B cell (primary cell): Measurements from ENCODE around the gene CSAG2. TPM values are rescaled to one million over a fixed set of nuclear protein-coding genes. Genes with fewer than 3 reads are reported as not detected.

ENCODE experiments used
- ATAC-seq: fragments of 200-7000 bp; cut with Tn5 transposase; one replicate; pipeline ENCODE4 v1.10.0; 2021; ENCODE audit warnings: low read depth, mild to moderate bottlenecking, moderate number of reproducible peaks, moderate library complexity
- CTCF ChIA-PET: fragments of 350-600 bp; sonication (Branson Sonifier 250); formaldehyde crosslinking; loops from one replicate; lab custom pipeline; 2021; ENCODE audit warnings: antibody characterized with exemption, inconsistent platforms; lab: Charles Lee
- POLR2A ChIA-PET: fragments of 350-600 bp; sonication (Branson Sonifier 250); formaldehyde crosslinking; loops from one replicate; lab custom pipeline; 2021; ENCODE audit warnings: antibody characterized with exemption; lab: Charles Lee
- DNase-seq: peaks from one replicate; pipeline ENCODE4 v3.0.0; 2013
- H2AFZ ChIP-seq: 2 replicates; pipeline ENCODE4 v1.6.1; 2012; ENCODE audit warnings: mild to moderate bottlenecking, low read depth, low read length; ENCODE audit not compliant: insufficient read depth, poor library complexity, severe bottlenecking
- H3K27ac ChIP-seq, 2 donors: 1 replicate in 1 of 2; 2 replicates in 1 of 2; pipeline ENCODE4 v1.5.1; 2012 to 2013; ENCODE audit warnings: low read length in 2 of 2, mild to moderate bottlenecking in 2 of 2, moderate library complexity in 1 of 2
- H3K27me3 ChIP-seq, 4 experiments: fragments of 200-600 bp in 1 of 4; sonication (generic) in 1 of 4; replicated peaks in 1 of 4; 1 replicate in 2 of 4; 2 replicates in 2 of 4; pipeline versions ENCODE4 v1.6.1 to v1.7.0; 2013 to 2016; ENCODE audit warnings: low read length in 3 of 4, mild to moderate bottlenecking in 2 of 4, mixed read lengths in 1 of 4, moderate library complexity in 1 of 4; ENCODE audit not compliant: insufficient read depth in 4 of 4, control insufficient read depth in 3 of 4; ENCODE audit errors: control extremely low read depth in 1 of 4
- H3K36me3 ChIP-seq, 2 experiments: replicated peaks in 1 of 2; 1 replicate in 1 of 2; 2 replicates in 1 of 2; pipeline versions ENCODE4 v1.6.1 to v1.7.1; 2013; ENCODE audit warnings: low read length in 1 of 2; ENCODE audit not compliant: insufficient read depth in 2 of 2, control insufficient read depth in 1 of 2; ENCODE audit errors: control extremely low read depth in 1 of 2, extremely low read depth in 1 of 2
- H3K4me1 ChIP-seq, 2 donors: fragments of 200-600 bp in 1 of 2; sonication (generic) in 1 of 2; 1 replicate in 1 of 2; 2 replicates in 1 of 2; pipeline versions ENCODE4 v1.5.1 to v1.6.1; 2013 to 2017; ENCODE audit warnings: low read length in 2 of 2; ENCODE audit not compliant: control insufficient read depth in 2 of 2, insufficient read depth in 2 of 2
- H3K4me2 ChIP-seq: replicated peaks from 2 replicates; pipeline ENCODE3; 2012; ENCODE audit warnings: mild to moderate bottlenecking, low read depth, low read length; ENCODE audit not compliant: poor library complexity, severe bottlenecking
- H3K4me3 ChIP-seq, 5 experiments: fragments of 200-600 bp in 1 of 5; sonication (generic) in 1 of 5; 1 replicate in 3 of 5; 2 replicates in 2 of 5; pipeline versions ENCODE4 v1.5.1 to v1.7.0; 2011 to 2016; ENCODE audit warnings: low read length in 4 of 5, mild to moderate bottlenecking in 4 of 5, low read depth in 2 of 5, control low read depth in 1 of 5, moderate library complexity in 1 of 5; ENCODE audit not compliant: insufficient read depth in 1 of 5; ENCODE audit errors: control extremely low read depth in 1 of 5, extremely low read depth in 1 of 5
- H3K79me2 ChIP-seq: fragments of 200-600 bp; sonication (generic); one replicate; pipeline ENCODE4 v1.6.0; 2016; ENCODE audit warnings: low read length; ENCODE audit not compliant: control insufficient read depth, insufficient read depth
- H3K9ac ChIP-seq: fragments of 200-600 bp; sonication (generic); 2 replicates; pipeline ENCODE4 v1.6.1; 2017; ENCODE audit warnings: mild to moderate bottlenecking, low read length, moderate library complexity
- H3K9me3 ChIP-seq, 3 donors: one replicate each; pipeline versions ENCODE4 v1.6.1 to v1.7.1; 2013; ENCODE audit warnings: low read length in 2 of 3; ENCODE audit not compliant: control insufficient read depth in 2 of 3, insufficient read depth in 1 of 3; ENCODE audit errors: control extremely low read depth in 1 of 3
- H4K20me1 ChIP-seq: 2 replicates; pipeline ENCODE4 v1.6.0; 2012; ENCODE audit warnings: mild to moderate bottlenecking, low read length; ENCODE audit not compliant: insufficient read depth, control insufficient read depth, poor library complexity, severe bottlenecking
- H3K27ac Mint-ChIP-seq: one replicate; pipeline ENCODE4 v1.8.0; 2021; ENCODE audit warnings: mixed read lengths
- H3K27me3 Mint-ChIP-seq: one replicate; pipeline ENCODE4 v1.8.0; 2021; ENCODE audit warnings: mixed read lengths
- H3K4me1 Mint-ChIP-seq: one replicate; pipeline ENCODE4 v1.8.0; 2021; ENCODE audit warnings: mixed read lengths
- H3K4me3 Mint-ChIP-seq: one replicate; pipeline ENCODE4 v1.8.0; 2021; ENCODE audit warnings: mixed read lengths
- H3K9me3 Mint-ChIP-seq: one replicate; pipeline ENCODE4 v1.8.0; 2022; ENCODE audit warnings: mixed read lengths; ENCODE audit not compliant: insufficient read depth
- EZH2 ChIP-seq: IDR thresholded peaks from 2 replicates; pipeline ENCODE4 v1.6.1; 2012; ENCODE audit warnings: borderline replicate concordance, low read depth, mild to moderate bottlenecking, moderate library complexity, low read length; ENCODE audit not compliant: insufficient read depth, poor library complexity, severe bottlenecking
- WGBS: methylation state at CpG from one replicate; pipeline ENCODE4 v1.1.5; 2013; ENCODE audit warnings: missing lambda C conversion rate; ENCODE audit not compliant: insufficient coverage; 5-methylcytosine and 5-hydroxymethylcytosine counted together
- intact Hi-C: fragments of 100-400 bp; cut with micrococcal nuclease; formaldehyde crosslinking; loops from one replicate; pipeline ENCODE4 v1.10.0; 2022
- polyA plus RNA-seq: library from polyadenylated mRNA; depleted of rRNA; stranded (reverse); fragments of >200 nt; gene quantifications from 2 replicates; pipeline ENCODE4 v1.2.3, GENCODE V29; 2012
- total RNA-seq, 2 donors: library from RNA; stranded (reverse); fragments of 120-200 nt in 1 of 2; gene quantifications; 1 replicate in 1 of 2; 2 replicates in 1 of 2; pipeline versions ENCODE4 v1.2.3 to v1.2.4, GENCODE V29; 2013 to 2022
- TF ChIP-seq, protein P1 (sequence below): fragments of 200-600 bp; IDR thresholded peaks from one replicate; pipeline ENCODE4 v1.8.0; 2022; ENCODE audit warnings: antibody characterized with exemption, mild to moderate bottlenecking

The CSAG2 gene
- total and polyA plus RNA-seq, 2 donors (not counting 1 experiment from before 2014, with no cell fraction given), result not detected

DNA sequence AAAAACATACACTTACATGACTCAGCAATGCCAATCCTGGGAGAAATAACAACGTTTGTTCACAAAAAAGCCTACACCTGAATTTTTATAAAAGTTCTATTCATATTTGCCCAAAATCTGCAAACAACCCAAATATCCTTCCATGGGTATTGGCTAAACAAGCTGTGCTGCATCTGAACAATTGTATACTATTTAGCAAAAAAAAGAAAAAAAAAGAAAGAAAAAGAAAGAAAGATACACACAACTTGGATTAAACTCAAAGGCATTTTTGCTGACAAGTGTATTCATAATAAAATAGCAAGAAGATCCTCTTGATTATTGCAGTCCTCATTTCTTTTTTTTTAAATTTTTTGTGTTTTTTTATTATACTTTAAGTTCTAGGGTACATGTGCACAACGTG lies 34.9 kb downstream of the CSAG2 start:
- DNase-seq, result no peak
- H2AFZ ChIP-seq, result no peak overlapping the region
- H3K4me1 ChIP-seq, result no peaks in the 10 kb centered on the region

DNA sequence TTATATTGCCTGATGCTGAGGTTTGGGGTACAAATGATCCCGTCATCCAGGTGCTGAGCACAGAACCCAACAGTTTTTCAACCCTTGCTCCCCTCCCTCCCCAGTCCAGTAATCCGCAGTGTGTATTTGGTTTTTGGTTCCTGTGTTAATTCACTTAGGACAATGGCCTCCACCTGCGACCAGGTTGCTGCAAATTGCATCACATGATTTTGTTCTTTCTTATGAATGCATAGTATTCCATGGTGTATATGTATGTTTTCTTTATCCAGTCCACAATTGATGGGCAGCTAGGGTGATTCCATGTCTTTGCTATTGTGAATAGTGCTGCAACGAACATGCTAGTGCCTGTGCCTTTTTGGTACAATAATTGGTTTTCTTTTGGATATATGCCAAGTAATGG lies 46.0 kb downstream of the CSAG2 start:
- peaks cover 2% of the 10 kb centered on the region for H3K9me3 Mint-ChIP-seq
- peaks cover 4% of the 10 kb centered on the region for H3K4me1 Mint-ChIP-seq
- no peak overlapping the region for H3K27ac ChIP-seq
- ATAC-seq (no peak), DNase-seq (no peak)
- no peaks in the 10 kb centered on the region for H3K9me3 ChIP-seq
- no peaks in the 10 kb centered on the region for H3K27me3 Mint-ChIP-seq
- H4K20me1 ChIP-seq, result no peaks in the 10 kb centered on the region
- H3K4me3 ChIP-seq, result no peak overlapping the region
- no peaks in the 10 kb centered on the region for H3K27me3 ChIP-seq
- H3K27ac Mint-ChIP-seq, result no peak overlapping the region
- no peak overlapping the region for H2AFZ ChIP-seq
- no CpG with 5 or more reads among the region's 4 CpGs for WGBS
- CTCF ChIA-PET, result no interaction called here
- H3K9ac ChIP-seq, result no peak overlapping the region
- H3K4me3 Mint-ChIP-seq, result no peak overlapping the region
- no peaks in the 10 kb centered on the region for H3K79me2 ChIP-seq
- no peaks in the 10 kb centered on the region for H3K4me1 ChIP-seq
- H3K4me2 ChIP-seq, result no peak overlapping the region
- POLR2A ChIA-PET, result no interaction called here
- intact Hi-C loops, result no loop called here
- TF ChIP-seq EZH2, result no peak
- TF ChIP-seq, protein P1, sequence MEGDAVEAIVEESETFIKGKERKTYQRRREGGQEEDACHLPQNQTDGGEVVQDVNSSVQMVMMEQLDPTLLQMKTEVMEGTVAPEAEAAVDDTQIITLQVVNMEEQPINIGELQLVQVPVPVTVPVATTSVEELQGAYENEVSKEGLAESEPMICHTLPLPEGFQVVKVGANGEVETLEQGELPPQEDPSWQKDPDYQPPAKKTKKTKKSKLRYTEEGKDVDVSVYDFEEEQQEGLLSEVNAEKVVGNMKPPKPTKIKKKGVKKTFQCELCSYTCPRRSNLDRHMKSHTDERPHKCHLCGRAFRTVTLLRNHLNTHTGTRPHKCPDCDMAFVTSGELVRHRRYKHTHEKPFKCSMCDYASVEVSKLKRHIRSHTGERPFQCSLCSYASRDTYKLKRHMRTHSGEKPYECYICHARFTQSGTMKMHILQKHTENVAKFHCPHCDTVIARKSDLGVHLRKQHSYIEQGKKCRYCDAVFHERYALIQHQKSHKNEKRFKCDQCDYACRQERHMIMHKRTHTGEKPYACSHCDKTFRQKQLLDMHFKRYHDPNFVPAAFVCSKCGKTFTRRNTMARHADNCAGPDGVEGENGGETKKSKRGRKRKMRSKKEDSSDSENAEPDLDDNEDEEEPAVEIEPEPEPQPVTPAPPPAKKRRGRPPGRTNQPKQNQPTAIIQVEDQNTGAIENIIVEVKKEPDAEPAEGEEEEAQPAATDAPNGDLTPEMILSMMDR, result no peak
- no peaks in the 10 kb centered on the region for H3K36me3 ChIP-seq

More for the DNA sequence above, 34.9 kb downstream of the CSAG2 start:
- Histone ChIP-seq H3K27ac (no peak overlapping the region), H3K27me3 (no peaks in the 10 kb centered on the region), H4K20me1 (no peaks in the 10 kb centered on the region), H3K9me3 (no peaks in the 10 kb centered on the region), H3K79me2 (no peaks in the 10 kb centered on the region), H3K36me3 (no peaks in the 10 kb centered on the region), H3K4me3 (no peak overlapping the region), H3K4me2 (no peak overlapping the region), H3K9ac (no peak overlapping the region)
- TF ChIP-seq EZH2, result no peak
- TF ChIP-seq, protein P1, result no peak
- Mint-ChIP-seq H3K4me1 (no peaks in the 10 kb centered on the region), H3K27me3 (no peaks in the 10 kb centered on the region), H3K4me3 (no peak overlapping the region), H3K9me3 (no peaks in the 10 kb centered on the region), H3K27ac (no peak overlapping the region)
- CTCF ChIA-PET, result no interaction called here
- intact Hi-C loops, result no loop called here
- POLR2A ChIA-PET, result no interaction called here
- WGBS, result no CpG with 5 or more reads among the region's 2 CpGs
- no peak for ATAC-seq
